A549 (cell line): ENCODE data around the gene MUC5B. TPM values are rescaled to one million over a fixed set of nuclear protein-coding genes. Genes with fewer than 3 reads are reported as not detected.

Experiments
- ATAC-seq, 2 experiments: fragments of 200-7000 bp in 1 of 2; fragments of >200 bp in 1 of 2; cut with Nextera tagmentation in 1 of 2; cut with Tn5 transposase in 1 of 2; 3 replicates each; pipeline versions ENCODE4 v1.8.0 to v1.9.1; 2018 to 2020; ENCODE audit warnings: mild to moderate bottlenecking in 1 of 2, moderate library complexity in 1 of 2
- CTCF ChIA-PET: fragments of 300-600 bp; sonication (Branson Sonifier 250); formaldehyde crosslinking; extraction: SDS; loops from one replicate; lab custom pipeline; 2021; ENCODE audit warnings: antibody characterized with exemption, inconsistent platforms; lab: Yijun Ruan, JAX
- POLR2A ChIA-PET: fragments of 350-600 bp; formaldehyde crosslinking; extraction: SDS; loops from one replicate; lab custom pipeline; 2021; ENCODE audit warnings: antibody characterized with exemption, inconsistent platforms; lab: Yijun Ruan, JAX
- DNase-seq, 2 experiments: peaks; one replicate each; pipeline versions ENCODE4 v3.0.0 to v3.0.0-alpha.2; 2011 to 2016; ENCODE audit warnings: low read depth in 1 of 2, low spot score in 1 of 2
- FAIRE-seq: peaks from 2 replicates; lab custom pipeline; 2011; peaks lifted over from hg19 to GRCh38; lab: Jason Lieb, UNC
- H3K27ac ChIP-seq, 2 experiments: fragments of >200 bp; sonication (Bioruptor Twin); formaldehyde crosslinking; 3 replicates each; pipeline ENCODE4 v1.5.1; 2016 to 2017
- H3K4me1 ChIP-seq: fragments of >200 bp; sonication (Bioruptor Twin); formaldehyde crosslinking; 3 replicates; pipeline ENCODE4 v1.6.1; 2016
- H3K4me2 ChIP-seq: fragments of >200 bp; sonication (Bioruptor Twin); formaldehyde crosslinking; 3 replicates; pipeline ENCODE4 v1.6.1; 2016
- H3K4me3 ChIP-seq: fragments of >200 bp; sonication (Bioruptor Twin); formaldehyde crosslinking; 3 replicates; pipeline ENCODE4 v1.5.1; 2016
- H3K9me3 ChIP-seq: fragments of >200 bp; sonication (Bioruptor Twin); formaldehyde crosslinking; 3 replicates; pipeline ENCODE4 v1.6.1; 2016
- ATOH8 ChIP-seq: fragments of 250-450 bp; sonication (Bioruptor Pico); IDR thresholded peaks from 2 replicates; pipeline ENCODE4 v1.5.0; 2020; ENCODE audit warnings: low read depth, mild to moderate bottlenecking, moderate library complexity
- BHLHE40 ChIP-seq: IDR thresholded peaks from 2 replicates; pipeline ENCODE4 v1.6.1; 2012; ENCODE audit warnings: low read depth, low read length, inconsistent platforms
- CHD2 ChIP-seq: fragments of 150-350 bp; IDR thresholded peaks from 2 replicates; pipeline ENCODE4 v1.6.1; 2014; ENCODE audit warnings: low read length; ENCODE audit not compliant: partially characterized antibody
- EHMT2 ChIP-seq: fragments of 200-600 bp; sonication (generic); IDR thresholded peaks from 2 replicates; pipeline ENCODE4 v1.6.1; 2016; ENCODE audit warnings: antibody characterized with exemption, low read depth, mild to moderate bottlenecking, moderate library complexity
- ELK1 ChIP-seq: fragments of 150-350 bp; IDR thresholded peaks from 2 replicates; pipeline ENCODE4 v1.6.1; 2014; ENCODE audit warnings: low read depth, mild to moderate bottlenecking, low read length
- EP300 ChIP-seq, 2 experiments: fragments of >200 bp; sonication (Bioruptor Twin); formaldehyde crosslinking; IDR thresholded peaks; 2 replicates in 1 of 2; 3 replicates in 1 of 2; pipeline ENCODE4 v1.6.1; 2016 to 2017
- FOSB ChIP-seq: fragments of 250-450 bp; sonication (Bioruptor Pico); IDR thresholded peaks from 2 replicates; pipeline ENCODE4 v1.5.0; 2020; ENCODE audit warnings: mild to moderate bottlenecking, moderate library complexity
- FOSL2 ChIP-seq, 2 experiments: fragments of 450-650 bp in 1 of 2; fragments of >200 bp in 1 of 2; sonication (Bioruptor Twin) in 1 of 2; formaldehyde crosslinking; IDR thresholded peaks; 2 replicates each; pipeline versions ENCODE4 v1.5.0 to v1.6.1; 2016 to 2020; ENCODE audit warnings: mild to moderate bottlenecking in 1 of 2, moderate library complexity in 1 of 2
- FOXS1 ChIP-seq: fragments of 250-450 bp; sonication (Bioruptor Pico); IDR thresholded peaks from 2 replicates; pipeline ENCODE4 v1.5.0; 2020; ENCODE audit warnings: mild to moderate bottlenecking, moderate library complexity
- GATA3 ChIP-seq: IDR thresholded peaks from 2 replicates; pipeline ENCODE4 v1.6.1; 2012; ENCODE audit warnings: borderline replicate concordance
- HDAC2 ChIP-seq: fragments of 200-600 bp; sonication (generic); IDR thresholded peaks from 2 replicates; pipeline ENCODE4 v1.6.1; 2016
- HOXB5 ChIP-seq: fragments of 250-450 bp; sonication (Bioruptor Pico); IDR thresholded peaks from 2 replicates; pipeline ENCODE4 v1.5.0; 2020; ENCODE audit warnings: mild to moderate bottlenecking, moderate library complexity
- KDM1A ChIP-seq: fragments of 200-600 bp; sonication (generic); IDR thresholded peaks from 2 replicates; pipeline ENCODE4 v1.6.1; 2016; ENCODE audit warnings: low read depth, mild to moderate bottlenecking
- KDM5A ChIP-seq: fragments of 200-600 bp; sonication (generic); IDR thresholded peaks from 2 replicates; pipeline ENCODE4 v1.6.1; 2016; ENCODE audit warnings: antibody characterized with exemption, mild to moderate bottlenecking
- MAFK ChIP-seq: fragments of 450-650 bp; IDR thresholded peaks from 2 replicates; pipeline ENCODE4 v1.6.1; 2014; ENCODE audit not compliant: partially characterized antibody
- MYC ChIP-seq: IDR thresholded peaks from 2 replicates; pipeline ENCODE4 v1.6.1; 2012; ENCODE audit warnings: mild to moderate bottlenecking, inconsistent platforms, low read length, improper control_type of control experiment, borderline replicate concordance
- NFE2L2 ChIP-seq: fragments of 150-350 bp; conservative IDR thresholded peaks from 2 replicates; pipeline ENCODE4 v1.6.1; 2014; ENCODE audit warnings: low read length
- RNF2 ChIP-seq: fragments of 200-600 bp; sonication (generic); IDR thresholded peaks from 2 replicates; pipeline ENCODE4 v1.6.1; 2016; ENCODE audit warnings: low read depth, mild to moderate bottlenecking, antibody characterized with exemption, moderate library complexity, borderline replicate concordance
- SMC3 ChIP-seq: fragments of >200 bp; sonication (Bioruptor Twin); formaldehyde crosslinking; IDR thresholded peaks from 3 replicates; pipeline ENCODE4 v1.6.1; 2018; ENCODE audit warnings: inconsistent platforms
- SREBF2 ChIP-seq: fragments of 450-650 bp; IDR thresholded peaks from 2 replicates; pipeline ENCODE4 v1.6.1; 2014; ENCODE audit warnings: mild to moderate bottlenecking, moderate library complexity
- ZFP36 ChIP-seq: fragments of 450-650 bp; IDR thresholded peaks from 2 replicates; pipeline ENCODE4 v1.6.1; 2014; ENCODE audit warnings: borderline replicate concordance; ENCODE audit not compliant: partially characterized antibody
- ZSCAN20 ChIP-seq: fragments of 250-450 bp; sonication (Bioruptor Pico); IDR thresholded peaks from 2 replicates; pipeline ENCODE4 v1.8.0; 2022; ENCODE audit warnings: mild to moderate bottlenecking, moderate library complexity
- WGBS: methylation state at CpG from one replicate; pipeline ENCODE4 v1.1.6; 2017; ENCODE audit errors: missing lambda C conversion rate; 5-methylcytosine and 5-hydroxymethylcytosine counted together
- polyA plus RNA-seq, 4 experiments: library from polyadenylated mRNA; depleted of rRNA in 3 of 4; stranded (reverse); fragments of >200 nt; fragmentation: RNase III in 1 of 4; extraction: RNeasy Plus Mini Kit Qiagen cat#74134 plus additional on column Dnase treatment in 1 of 4; gene quantifications; 2 replicates in 3 of 4; 3 replicates in 1 of 4; pipeline ENCODE4 v1.2.3, GENCODE V29; 2011 to 2017
- TF ChIP-seq, protein P1 (sequence below): fragments of 250-450 bp; sonication (Bioruptor Pico); IDR thresholded peaks from 2 replicates; pipeline ENCODE4 v1.5.0; 2021; ENCODE audit warnings: mild to moderate bottlenecking, moderate library complexity, borderline replicate concordance
- TF ChIP-seq, protein P2 (sequence below): fragments of 200-600 bp; sonication (generic); IDR thresholded peaks from 2 replicates; pipeline ENCODE4 v1.6.1; 2016; ENCODE audit warnings: antibody characterized with exemption, mild to moderate bottlenecking, moderate library complexity

The MUC5B gene
- polyA plus RNA-seq, 2 of the 4 experiments (the other 2 are of a cell fraction): 0.85 to 1.4 TPM

- Histone ChIP-seq H3K9me3 (peaks cover 11% of the 10 kb centered on the region), H3K27ac (no peak overlapping the region), H3K4me1 (no peaks in the 10 kb centered on the region), H3K4me3 (no peak overlapping the region), H3K4me2 (no peak overlapping the region)
- no peak for TF ChIP-seq FOSB (CRISPR knock-in tag)
- TF ChIP-seq MYC: no peak
- no peak for TF ChIP-seq NFE2L2
- TF ChIP-seq ATOH8 (CRISPR knock-in tag): no peak
- no peak for TF ChIP-seq BHLHE40
- no peak for TF ChIP-seq ZSCAN20 (CRISPR knock-in tag)
- TF ChIP-seq ZFP36: no peak
- TF ChIP-seq EP300 (IDR thresholded peaks at IDR 0.05): no peak
- TF ChIP-seq CHD2: no peak
- TF ChIP-seq GATA3: no peak
- TF ChIP-seq HDAC2: no peak
- TF ChIP-seq, protein P1, sequence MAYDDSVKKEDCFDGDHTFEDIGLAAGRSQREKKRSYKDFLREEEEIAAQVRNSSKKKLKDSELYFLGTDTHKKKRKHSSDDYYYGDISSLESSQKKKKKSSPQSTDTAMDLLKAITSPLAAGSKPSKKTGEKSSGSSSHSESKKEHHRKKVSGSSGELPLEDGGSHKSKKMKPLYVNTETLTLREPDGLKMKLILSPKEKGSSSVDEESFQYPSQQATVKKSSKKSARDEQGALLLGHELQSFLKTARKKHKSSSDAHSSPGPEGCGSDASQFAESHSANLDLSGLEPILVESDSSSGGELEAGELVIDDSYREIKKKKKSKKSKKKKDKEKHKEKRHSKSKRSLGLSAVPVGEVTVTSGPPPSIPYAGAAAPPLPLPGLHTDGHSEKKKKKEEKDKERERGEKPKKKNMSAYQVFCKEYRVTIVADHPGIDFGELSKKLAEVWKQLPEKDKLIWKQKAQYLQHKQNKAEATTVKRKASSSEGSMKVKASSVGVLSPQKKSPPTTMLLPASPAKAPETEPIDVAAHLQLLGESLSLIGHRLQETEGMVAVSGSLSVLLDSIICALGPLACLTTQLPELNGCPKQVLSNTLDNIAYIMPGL (CRISPR knock-in tag): no peak
- no peak for TF ChIP-seq FOXS1 (CRISPR knock-in tag)
- TF ChIP-seq, protein P2, sequence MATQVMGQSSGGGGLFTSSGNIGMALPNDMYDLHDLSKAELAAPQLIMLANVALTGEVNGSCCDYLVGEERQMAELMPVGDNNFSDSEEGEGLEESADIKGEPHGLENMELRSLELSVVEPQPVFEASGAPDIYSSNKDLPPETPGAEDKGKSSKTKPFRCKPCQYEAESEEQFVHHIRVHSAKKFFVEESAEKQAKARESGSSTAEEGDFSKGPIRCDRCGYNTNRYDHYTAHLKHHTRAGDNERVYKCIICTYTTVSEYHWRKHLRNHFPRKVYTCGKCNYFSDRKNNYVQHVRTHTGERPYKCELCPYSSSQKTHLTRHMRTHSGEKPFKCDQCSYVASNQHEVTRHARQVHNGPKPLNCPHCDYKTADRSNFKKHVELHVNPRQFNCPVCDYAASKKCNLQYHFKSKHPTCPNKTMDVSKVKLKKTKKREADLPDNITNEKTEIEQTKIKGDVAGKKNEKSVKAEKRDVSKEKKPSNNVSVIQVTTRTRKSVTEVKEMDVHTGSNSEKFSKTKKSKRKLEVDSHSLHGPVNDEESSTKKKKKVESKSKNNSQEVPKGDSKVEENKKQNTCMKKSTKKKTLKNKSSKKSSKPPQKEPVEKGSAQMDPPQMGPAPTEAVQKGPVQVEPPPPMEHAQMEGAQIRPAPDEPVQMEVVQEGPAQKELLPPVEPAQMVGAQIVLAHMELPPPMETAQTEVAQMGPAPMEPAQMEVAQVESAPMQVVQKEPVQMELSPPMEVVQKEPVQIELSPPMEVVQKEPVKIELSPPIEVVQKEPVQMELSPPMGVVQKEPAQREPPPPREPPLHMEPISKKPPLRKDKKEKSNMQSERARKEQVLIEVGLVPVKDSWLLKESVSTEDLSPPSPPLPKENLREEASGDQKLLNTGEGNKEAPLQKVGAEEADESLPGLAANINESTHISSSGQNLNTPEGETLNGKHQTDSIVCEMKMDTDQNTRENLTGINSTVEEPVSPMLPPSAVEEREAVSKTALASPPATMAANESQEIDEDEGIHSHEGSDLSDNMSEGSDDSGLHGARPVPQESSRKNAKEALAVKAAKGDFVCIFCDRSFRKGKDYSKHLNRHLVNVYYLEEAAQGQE: no peak
- no peak for TF ChIP-seq HOXB5 (CRISPR knock-in tag)
- TF ChIP-seq ELK1: no peak
- TF ChIP-seq KDM1A: no peak
- no peak for TF ChIP-seq EHMT2
- TF ChIP-seq SREBF2: no peak
- TF ChIP-seq SMC3: no peak
- DNase-seq: no peak
- ChIA-PET POLR2A (interaction anchor here (1.0 kb wide), 1 partner anchor 10 kb away, joined by 4 read pairs; no protein-coding TSS in a partner anchor), CTCF (no interaction called here)
- 78% methylated on average over 20 of the region's 38 CpGs for WGBS
- FAIRE-seq: no peak
- ATAC-seq: no peak
Measured at GRCh38 chr11:1252371-1253102, 29.7 kb downstream of the MUC5B start.

DNA sequence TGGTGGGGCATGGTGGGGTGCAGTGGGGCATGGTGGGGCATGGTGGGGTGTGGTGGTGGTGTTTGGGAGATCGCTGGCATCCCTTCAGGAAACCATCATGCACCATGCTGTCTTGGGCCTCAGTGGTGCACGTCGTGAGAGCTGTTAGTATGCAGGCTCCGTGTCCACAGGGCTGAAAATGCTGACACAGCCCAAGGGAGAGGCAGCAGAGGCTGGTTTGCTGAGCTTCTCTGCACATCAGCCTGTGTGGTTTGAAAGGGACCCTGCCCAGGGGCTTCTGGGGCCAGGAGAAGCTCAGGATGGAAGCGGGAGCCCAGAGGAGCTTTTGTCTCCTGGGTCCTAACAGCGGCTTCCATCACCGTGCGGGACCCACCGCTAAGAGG lies 30.2 kb downstream of the MUC5B start:
- no peak overlapping the region for H3K4me2 ChIP-seq
- no peak for TF ChIP-seq FOSL2 (IDR thresholded peaks at IDR 0.05)
- no peak for TF ChIP-seq FOSL2 (CRISPR knock-in tag; IDR thresholded peaks at IDR 0.05)
- TF ChIP-seq EP300 (IDR thresholded peaks at IDR 0.05): no peak
- peak; percentile 39 for TF ChIP-seq MAFK
- TF ChIP-seq RNF2: no peak
- no peak for TF ChIP-seq KDM5A
- WGBS: 82% methylated on average over 9 of the region's 9 CpGs
- FAIRE-seq (no peak), ATAC-seq (no peak), DNase-seq (no peak)
- no peak overlapping the region for H3K4me3 ChIP-seq
- peaks cover 11% of the 10 kb centered on the region for H3K9me3 ChIP-seq
- no peaks in the 10 kb centered on the region for H3K4me1 ChIP-seq
- no peak overlapping the region for H3K27ac ChIP-seq
- ChIA-PET POLR2A (interaction anchor here (0.5 to 1.0 kb wide), 2 partner anchors 9 to 140 kb away, joined by 3 to 4 read pairs; no protein-coding TSS in a partner anchor), CTCF (interaction anchor here (1.1 kb wide), 1 partner anchor 10 kb away, joined by 3 read pairs; no protein-coding TSS in a partner anchor)
